MM.1S (cell line): ENCODE results near the gene CTNNA2.

Experiments
- DNase-seq: peaks from one replicate; pipeline ENCODE4 v3.0.0-alpha.2; 2015
- H2AFZ ChIP-seq: fragments of 300-600 bp; sonication (generic); 2 replicates; pipeline ENCODE4 v1.6.0; 2016; ENCODE audit warnings: antibody characterized with exemption, low read length
- H3F3A ChIP-seq: fragments of 300-600 bp; sonication (generic); 2 replicates; pipeline ENCODE4 v1.6.1; 2016; ENCODE audit warnings: mild to moderate bottlenecking, antibody characterized with exemption, low read length, moderate library complexity, mixed read lengths; ENCODE audit not compliant: insufficient read depth
- H3K27ac ChIP-seq: fragments of 300-600 bp; sonication (generic); 2 replicates; pipeline ENCODE4 v1.5.1; 2016; ENCODE audit warnings: mild to moderate bottlenecking, low read length
- H3K27me3 ChIP-seq: fragments of 300-600 bp; sonication (generic); replicated peaks from 2 replicates; pipeline ENCODE4 v1.6.0; 2016; ENCODE audit warnings: low read length; ENCODE audit not compliant: insufficient read depth
- H3K36me3 ChIP-seq: fragments of 300-600 bp; sonication (generic); replicated peaks from 2 replicates; pipeline ENCODE4 v1.6.1; 2016; ENCODE audit warnings: mild to moderate bottlenecking, low read length, mixed read lengths; ENCODE audit not compliant: insufficient read depth
- H3K4me1 ChIP-seq: fragments of 300-600 bp; sonication (generic); 2 replicates; pipeline ENCODE4 v1.6.1; 2016; ENCODE audit warnings: low read length, mixed read lengths
- H3K4me2 ChIP-seq: fragments of 300-600 bp; sonication (generic); 2 replicates; pipeline ENCODE4 v1.6.0; 2016; ENCODE audit warnings: low read depth, low read length
- H3K4me3 ChIP-seq: fragments of 300-600 bp; sonication (generic); 2 replicates; pipeline ENCODE4 v1.5.1; 2016; ENCODE audit warnings: low read length, mixed read lengths
- H3K79me2 ChIP-seq: fragments of 300-600 bp; sonication (generic); 2 replicates; pipeline ENCODE4 v1.6.1; 2016; ENCODE audit warnings: mixed run types, low read length, mixed read lengths
- H3K9ac ChIP-seq: fragments of 300-600 bp; sonication (generic); 2 replicates; pipeline ENCODE4 v1.6.1; 2016; ENCODE audit warnings: low read length, mixed read lengths
- H3K9me2 ChIP-seq: fragments of 300-600 bp; sonication (generic); replicated peaks from 2 replicates; pipeline ENCODE4 v1.6.1; 2016; ENCODE audit warnings: mild to moderate bottlenecking, low read length, mixed read lengths; ENCODE audit not compliant: insufficient read depth
- H3K9me3 ChIP-seq: fragments of 300-600 bp; sonication (generic); replicated peaks from 2 replicates; pipeline ENCODE4 v1.6.1; 2016; ENCODE audit warnings: mild to moderate bottlenecking, low read length, mixed read lengths; ENCODE audit not compliant: insufficient read depth
- H4K20me1 ChIP-seq: fragments of 300-600 bp; sonication (generic); 2 replicates; pipeline ENCODE4 v1.6.1; 2016; ENCODE audit warnings: mild to moderate bottlenecking, low read length, moderate library complexity, mixed read lengths; ENCODE audit not compliant: insufficient read depth
- CTCF ChIP-seq: fragments of 300-600 bp; sonication (generic); IDR thresholded peaks from 2 replicates; pipeline ENCODE4 v1.5.1; 2016; ENCODE audit warnings: antibody characterized with exemption, low read length, mixed read lengths
- EZH2 ChIP-seq: fragments of 300-600 bp; sonication (generic); optimal IDR thresholded peaks from 2 replicates; pipeline ENCODE3; 2017; ENCODE audit warnings: low read depth, mild to moderate bottlenecking, antibody characterized with exemption, low read length, mixed read lengths
- EZH2phosphoT487 ChIP-seq: fragments of 300-600 bp; sonication (generic); IDR thresholded peaks from 2 replicates; pipeline ENCODE4 v1.6.1; 2018; ENCODE audit warnings: antibody characterized with exemption, low read length

CTNNA2 gene

GRCh38 chr2:80167284-80167808, 654.5 kb downstream of the CTNNA2 start:
- no peak for TF ChIP-seq CTCF
- TF ChIP-seq EZH2, result no peak
- TF ChIP-seq EZH2phosphoT487, result no peak

GRCh38 chr2:80168037-80168436, 655.2 kb downstream of the CTNNA2 start:
- Histone ChIP-seq H3K4me2 (no peak overlapping the region), H3K27ac (no peak overlapping the region), H3K9ac (no peak overlapping the region), H2AFZ (no peak overlapping the region), H4K20me1 (no peaks in the 10 kb centered on the region), H3K27me3 (no peaks in the 10 kb centered on the region), H3K4me1 (no peaks in the 10 kb centered on the region), H3K36me3 (no peaks in the 10 kb centered on the region), H3F3A (no peaks in the 10 kb centered on the region), H3K9me2 (no peaks in the 10 kb centered on the region), H3K79me2 (no peaks in the 10 kb centered on the region), H3K4me3 (no peak overlapping the region), H3K9me3 (no peaks in the 10 kb centered on the region)
- DNase-seq, result no peak
- no peak for TF ChIP-seq EZH2
- no peak for TF ChIP-seq CTCF
- no peak for TF ChIP-seq EZH2phosphoT487

More at GRCh38 chr2:80167284-80167808, 654.5 kb downstream of the CTNNA2 start:
- no peak for DNase-seq
- Histone ChIP-seq H3K4me2 (no peak overlapping the region), H3K79me2 (no peaks in the 10 kb centered on the region), H3F3A (no peaks in the 10 kb centered on the region), H3K36me3 (no peaks in the 10 kb centered on the region), H3K27me3 (no peaks in the 10 kb centered on the region), H3K4me3 (no peak overlapping the region), H3K9ac (no peak overlapping the region), H3K27ac (no peak overlapping the region), H2AFZ (no peak overlapping the region), H3K9me2 (no peaks in the 10 kb centered on the region), H4K20me1 (no peaks in the 10 kb centered on the region), H3K4me1 (no peaks in the 10 kb centered on the region), H3K9me3 (no peaks in the 10 kb centered on the region)

- H3K27me3 ChIP-seq, result no peaks in the 10 kb centered on the region
- no peak overlapping the region for H3K27ac ChIP-seq
- no peak overlapping the region for H3K4me2 ChIP-seq
- H3K9ac ChIP-seq, result no peak overlapping the region
- H3F3A ChIP-seq, result no peaks in the 10 kb centered on the region
- no peaks in the 10 kb centered on the region for H3K9me2 ChIP-seq
- H3K79me2 ChIP-seq, result no peaks in the 10 kb centered on the region
- H3K4me1 ChIP-seq, result no peaks in the 10 kb centered on the region
- H3K36me3 ChIP-seq, result no peaks in the 10 kb centered on the region
- H4K20me1 ChIP-seq, result no peaks in the 10 kb centered on the region
- no peak overlapping the region for H2AFZ ChIP-seq
- H3K4me3 ChIP-seq, result no peak overlapping the region
- TF ChIP-seq EZH2 (no peak), CTCF (no peak), EZH2phosphoT487 (no peak)
- H3K9me3 ChIP-seq, result no peaks in the 10 kb centered on the region
- no peak for DNase-seq
These were observed 656.0 kb downstream of the CTNNA2 start for GRCh38 chr2:80168801-80169200.
